GM18951 (cell line): Measurements from ENCODE around the gene TRIM72.
"Not testable (repeated sequence)": the region's sequence is repeated elsewhere in the genome, so short reads cannot be mapped to it uniquely, and the experiment has no call there.

ENCODE experiments used
- POLR2A ChIP-seq: IDR thresholded peaks from 4 replicates; pipeline ENCODE4 v1.6.1; 2011; ENCODE audit warnings: mild to moderate bottlenecking; ENCODE audit not compliant: insufficient read length, insufficient read depth; ENCODE audit errors: extremely low read depth
- in situ Hi-C: fragments of 300-500 bp; cut with MboI; formaldehyde crosslinking; loops from one replicate; pipeline ENCODE4 v1.12.0; 2022; ENCODE audit warnings: low sequenced_read_pairs, mixed read lengths, inconsistent platforms; ENCODE audit not compliant: unreplicated experiment

TRIM72 gene, protein sequence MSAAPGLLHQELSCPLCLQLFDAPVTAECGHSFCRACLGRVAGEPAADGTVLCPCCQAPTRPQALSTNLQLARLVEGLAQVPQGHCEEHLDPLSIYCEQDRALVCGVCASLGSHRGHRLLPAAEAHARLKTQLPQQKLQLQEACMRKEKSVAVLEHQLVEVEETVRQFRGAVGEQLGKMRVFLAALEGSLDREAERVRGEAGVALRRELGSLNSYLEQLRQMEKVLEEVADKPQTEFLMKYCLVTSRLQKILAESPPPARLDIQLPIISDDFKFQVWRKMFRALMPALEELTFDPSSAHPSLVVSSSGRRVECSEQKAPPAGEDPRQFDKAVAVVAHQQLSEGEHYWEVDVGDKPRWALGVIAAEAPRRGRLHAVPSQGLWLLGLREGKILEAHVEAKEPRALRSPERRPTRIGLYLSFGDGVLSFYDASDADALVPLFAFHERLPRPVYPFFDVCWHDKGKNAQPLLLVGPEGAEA

GRCh38 chr16:31213877-31214707 is at the start of gene TRIM72:
Gene TRIM72, plus strand, starts transcription at chr16:31214119. Its CDS starts 620 bp downstream, at chr16:31214739.
- TF ChIP-seq POLR2A, result no peak
- in situ Hi-C loops, result no loop called here

- TF ChIP-seq POLR2A, result no peak
- in situ Hi-C loops, result no loop called here
Measured at GRCh38 chr16:31167315-31167714, 46.6 kb upstream of the TRIM72 start.

DNA sequence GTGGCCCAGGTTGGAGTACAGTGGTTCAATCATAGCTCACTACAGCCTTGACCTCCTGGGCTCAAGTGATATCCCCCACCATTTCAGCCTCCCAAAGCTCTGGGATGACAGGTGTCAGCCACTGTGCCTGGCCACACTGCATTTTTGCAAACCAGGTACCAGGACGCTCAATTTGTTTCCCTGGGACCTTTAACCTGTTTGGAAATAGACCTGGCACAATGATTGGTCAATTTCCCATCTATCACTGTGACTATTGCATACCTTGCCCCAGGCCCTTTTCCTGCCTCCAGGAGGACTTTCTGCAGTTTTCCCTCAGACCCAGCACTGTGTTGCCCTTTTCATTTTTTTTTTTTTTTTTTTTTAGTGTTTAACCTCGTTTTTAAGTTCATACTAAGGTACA is 45.1 kb upstream of the TRIM72 start:
- no peak for TF ChIP-seq POLR2A
- in situ Hi-C loops, result no loop called here

GRCh38 chr16:31170048-31170447 is 43.9 kb upstream of the TRIM72 start:
- in situ Hi-C loops, result not testable (repeated sequence)

DNA sequence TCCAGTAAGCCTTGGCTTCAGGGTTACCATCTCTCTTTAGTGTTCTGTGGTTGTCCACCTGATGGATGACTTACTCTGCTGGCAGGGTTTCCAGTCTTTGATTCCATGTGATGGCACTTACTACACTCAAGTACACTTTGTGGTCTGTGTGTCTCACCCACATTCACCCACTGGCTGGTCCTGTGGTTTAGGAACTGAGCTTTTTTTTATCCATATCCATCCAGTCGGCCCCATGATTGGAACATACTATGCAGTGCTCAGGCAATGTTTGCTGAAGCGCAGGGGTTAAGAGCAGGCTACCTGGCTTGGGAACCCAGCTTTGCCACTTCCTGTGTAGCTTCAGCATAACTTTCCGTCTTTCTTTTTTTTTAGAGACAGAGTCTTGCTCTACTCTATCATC is 36.8 kb upstream of the TRIM72 start:
- no peak for TF ChIP-seq POLR2A
- in situ Hi-C loops, result no loop called here

- TF ChIP-seq POLR2A, result no peak
- in situ Hi-C loops, result no loop called here
Measured at GRCh38 chr16:31179219-31179746, 34.6 kb upstream of the TRIM72 start.

GRCh38 chr16:31179747-31180459 is 34.0 kb upstream of the TRIM72 start, which contains the start of gene FUS:
Gene FUS, plus strand, starts transcription at chr16:31180139. Its CDS starts 76 bp downstream, at chr16:31180215.
- peak; percentile 100 for TF ChIP-seq POLR2A
- in situ Hi-C loops, result no loop called here

GRCh38 chr16:31181102-31181830 is 32.7 kb upstream of the TRIM72 start:
- in situ Hi-C loops, result no loop called here
- TF ChIP-seq POLR2A, result no peak

DNA sequence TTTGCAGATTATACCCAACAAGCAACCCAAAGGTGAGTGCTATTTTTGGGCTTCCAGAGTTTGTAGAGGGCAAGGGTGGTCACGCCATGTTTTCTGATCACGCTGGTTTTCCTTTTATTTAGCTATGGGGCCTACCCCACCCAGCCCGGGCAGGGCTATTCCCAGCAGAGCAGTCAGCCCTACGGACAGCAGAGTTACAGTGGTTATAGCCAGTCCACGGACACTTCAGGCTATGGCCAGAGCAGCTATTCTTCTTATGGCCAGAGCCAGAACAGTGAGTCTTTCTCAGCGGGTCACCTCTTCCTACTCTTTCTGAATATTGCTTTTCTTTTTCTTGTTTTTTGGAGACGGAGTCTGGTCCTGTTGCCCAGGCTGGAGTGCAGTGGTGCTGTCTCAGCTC is 31.5 kb upstream of the TRIM72 start:
- no peak for TF ChIP-seq POLR2A
- in situ Hi-C loops, result no loop called here

DNA sequence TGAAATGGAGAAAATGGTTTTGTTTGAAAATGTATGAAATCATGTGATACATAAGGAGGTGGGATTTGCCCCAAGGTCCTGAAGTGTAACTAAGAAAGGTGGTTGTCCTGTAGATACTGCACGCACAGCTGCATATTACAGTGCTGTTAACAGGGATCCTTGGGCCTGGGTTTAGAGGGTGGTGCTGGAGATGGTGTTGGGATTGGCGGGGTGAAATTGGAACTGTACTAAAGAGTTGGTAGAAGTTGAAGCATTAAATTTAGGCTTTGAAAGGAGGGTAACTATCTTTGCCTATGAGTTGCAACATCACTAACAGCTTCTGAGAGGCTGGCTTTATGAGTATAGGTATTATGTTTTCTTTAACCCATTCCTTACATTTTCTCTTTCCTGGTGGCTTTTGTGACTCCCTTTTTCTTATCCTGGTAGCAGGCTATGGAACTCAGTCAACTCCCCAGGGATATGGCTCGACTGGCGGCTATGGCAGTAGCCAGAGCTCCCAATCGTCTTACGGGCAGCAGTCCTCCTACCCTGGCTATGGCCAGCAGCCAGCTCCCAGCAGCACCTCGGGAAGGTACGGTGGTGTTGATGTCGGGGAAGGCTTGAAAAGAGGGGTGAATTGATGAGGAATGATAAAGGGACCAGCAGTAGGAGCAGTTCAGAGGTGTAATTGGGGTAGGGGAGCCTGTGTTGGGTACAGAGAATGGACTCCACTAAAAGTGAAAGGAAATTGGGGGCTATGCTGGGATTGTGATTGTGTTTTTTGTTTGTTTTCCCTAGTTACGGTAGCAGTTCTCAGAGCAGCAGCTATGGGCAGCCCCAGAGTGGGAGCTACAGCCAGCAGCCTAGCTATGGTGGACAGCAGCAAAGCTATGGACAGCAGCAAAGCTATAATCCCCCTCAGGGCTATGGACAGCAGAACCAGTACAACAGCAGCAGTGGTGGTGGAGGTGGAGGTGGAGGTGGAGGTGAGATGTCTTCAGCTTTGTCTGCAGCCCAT is 30.2 kb upstream of the TRIM72 start:
- in situ Hi-C loops, result no loop called here
- TF ChIP-seq POLR2A, result no peak

- no peak for TF ChIP-seq POLR2A
- in situ Hi-C loops, result no loop called here
Measured at GRCh38 chr16:31184888-31185287, 29.0 kb upstream of the TRIM72 start.
